Osteocyte (in vitro differentiated cells): ENCODE measurements around the gene CLASP1. TPM values are rescaled to one million over a fixed set of nuclear protein-coding genes. Genes with fewer than 3 reads are reported as not detected.
A peak's percentile ranks its signal among the peaks of the same experiment; 100 is the strongest.

Experiments used
- DNase-seq: peaks from one replicate; pipeline ENCODE4 v3.0.0; 2021; ENCODE audit warnings: mixed read lengths; ENCODE audit not compliant: unreplicated experiment; ENCODE audit errors: extremely low spot score
- H3K27ac Mint-ChIP-seq: one replicate; pipeline ENCODE4 v1.8.0; 2021; ENCODE audit warnings: mild to moderate bottlenecking, mixed read lengths; ENCODE audit not compliant: unreplicated experiment
- H3K27me3 Mint-ChIP-seq: one replicate; pipeline ENCODE4 v1.8.0; 2021; ENCODE audit warnings: mixed read lengths; ENCODE audit not compliant: unreplicated experiment
- H3K36me3 Mint-ChIP-seq: one replicate; pipeline ENCODE4 v1.8.0; 2021; ENCODE audit warnings: mixed read lengths; ENCODE audit not compliant: unreplicated experiment
- H3K4me1 Mint-ChIP-seq: one replicate; pipeline ENCODE4 v1.8.0; 2021; ENCODE audit warnings: mixed read lengths; ENCODE audit not compliant: unreplicated experiment
- H3K4me3 Mint-ChIP-seq: one replicate; pipeline ENCODE4 v1.8.0; 2021; ENCODE audit warnings: mild to moderate bottlenecking, moderate library complexity, mixed read lengths; ENCODE audit not compliant: unreplicated experiment
- H3K9me3 Mint-ChIP-seq: one replicate; pipeline ENCODE4 v1.8.0; 2021; ENCODE audit warnings: mixed read lengths; ENCODE audit not compliant: unreplicated experiment
- CTCF ChIP-seq: fragments of 200-600 bp; sonication (generic); IDR thresholded peaks from 2 replicates; pipeline ENCODE4 v1.5.0; 2021; ENCODE audit warnings: antibody characterized with exemption, mild to moderate bottlenecking, moderate library complexity
- total RNA-seq: library from RNA; stranded (reverse); gene quantifications from 2 replicates; pipeline ENCODE4 v1.2.1, GENCODE V29; 2021

CLASP1 gene
- total RNA-seq, 1 donor from 2014 or later: 59.9 TPM

- Mint-ChIP-seq H3K4me3 (no peak overlapping the region), H3K9me3 (no peaks in the 10 kb centered on the region), H3K4me1 (peaks cover 23% of the 10 kb centered on the region), H3K27ac (no peak overlapping the region), H3K36me3 (peaks cover 10% of the 10 kb centered on the region), H3K27me3 (no peaks in the 10 kb centered on the region)
- TF ChIP-seq CTCF: no peak
- DNase-seq: no peak
These were observed 78.6 kb downstream of the CLASP1 start for GRCh38 chr2:121570667-121571055.

GRCh38 chr2:121570036-121570666 is 79.1 kb downstream of the CLASP1 start:
- Mint-ChIP-seq H3K4me3 (no peak overlapping the region), H3K4me1 (peaks cover 28% of the 10 kb centered on the region), H3K36me3 (peaks cover 10% of the 10 kb centered on the region), H3K27me3 (no peaks in the 10 kb centered on the region), H3K9me3 (no peaks in the 10 kb centered on the region), H3K27ac (no peak overlapping the region)
- TF ChIP-seq CTCF: no peak
- no peak for DNase-seq

- H3K27me3 Mint-ChIP-seq: no peaks in the 10 kb centered on the region
- H3K27ac Mint-ChIP-seq: no peak overlapping the region
- no peaks in the 10 kb centered on the region for H3K9me3 Mint-ChIP-seq
- H3K4me3 Mint-ChIP-seq: no peak overlapping the region
- DNase-seq: no peak
- TF ChIP-seq CTCF: no peak
- H3K36me3 Mint-ChIP-seq: peaks cover 12% of the 10 kb centered on the region
- H3K4me1 Mint-ChIP-seq: peaks cover 31% of the 10 kb centered on the region
These were observed 81.3 kb downstream of the CLASP1 start for GRCh38 chr2:121567957-121568409.

GRCh38 chr2:121567452-121567851 is 81.8 kb downstream of the CLASP1 start:
- Mint-ChIP-seq H3K36me3 (peaks cover 12% of the 10 kb centered on the region), H3K27ac (no peak overlapping the region), H3K4me1 (peaks cover 32% of the 10 kb centered on the region), H3K4me3 (no peak overlapping the region), H3K27me3 (no peaks in the 10 kb centered on the region), H3K9me3 (no peaks in the 10 kb centered on the region)
- TF ChIP-seq CTCF: no peak
- DNase-seq: no peak

GRCh38 chr2:121565389-121566250 is 83.6 kb downstream of the CLASP1 start:
- Mint-ChIP-seq H3K9me3 (no peaks in the 10 kb centered on the region), H3K4me1 (peaks cover 34% of the 10 kb centered on the region), H3K27ac (peak overlapping the region; percentile 9), H3K4me3 (no peak overlapping the region), H3K36me3 (peaks cover 5% of the 10 kb centered on the region), H3K27me3 (no peaks in the 10 kb centered on the region)
- TF ChIP-seq CTCF: no peak
- no peak for DNase-seq
